Fibroblast of skin of abdomen (primary cell): ENCODE data around the gene SLC25A30.
A peak's percentile ranks its signal among the peaks of the same experiment; 100 is the strongest.
"Not testable (repeated sequence)": the region's sequence is repeated elsewhere in the genome, so short reads cannot be mapped to it uniquely, and the experiment has no call there.

Experiments
- DNase-seq: peaks from one replicate; pipeline ENCODE4 v3.0.0-alpha.2; 2013

Gene SLC25A30

DNA sequence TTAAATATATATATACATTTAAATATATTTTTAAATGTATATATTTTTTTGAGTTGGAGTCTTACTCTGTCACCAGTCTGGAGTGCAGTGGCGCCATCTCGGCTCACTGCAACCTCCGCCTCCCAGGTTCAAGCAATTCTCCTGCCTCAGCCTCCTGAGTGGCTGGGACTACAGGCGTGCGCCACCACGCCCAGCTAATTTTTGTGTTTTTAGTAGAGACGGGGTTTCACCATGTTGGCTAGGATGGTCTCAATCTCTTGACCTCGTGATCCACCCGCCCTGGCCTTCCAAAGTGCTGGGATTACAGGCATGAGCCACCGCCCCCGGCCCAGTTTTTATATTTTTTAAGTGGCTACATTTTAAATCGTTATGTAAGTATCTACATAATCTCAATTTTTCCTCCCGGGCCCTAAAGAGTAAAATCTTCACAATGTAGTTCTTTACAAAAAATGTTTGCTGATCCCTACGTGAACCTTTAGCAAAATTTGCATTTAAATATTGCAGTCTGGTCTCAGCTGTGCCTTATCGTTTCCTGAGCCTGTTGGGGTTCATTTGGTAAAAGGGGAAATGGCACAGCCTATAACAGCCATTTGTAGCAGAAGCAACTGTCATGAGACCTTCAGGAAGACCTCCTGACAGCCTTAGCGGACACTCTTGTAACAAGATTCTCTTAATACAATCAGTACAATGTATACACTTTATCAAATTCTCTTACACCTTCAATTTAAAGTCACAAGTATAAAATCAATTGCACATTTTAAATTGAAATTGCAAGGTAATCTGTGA lies 8.1 kb upstream of the SLC25A30 start:
- not testable (repeated sequence) for DNase-seq

DNA sequence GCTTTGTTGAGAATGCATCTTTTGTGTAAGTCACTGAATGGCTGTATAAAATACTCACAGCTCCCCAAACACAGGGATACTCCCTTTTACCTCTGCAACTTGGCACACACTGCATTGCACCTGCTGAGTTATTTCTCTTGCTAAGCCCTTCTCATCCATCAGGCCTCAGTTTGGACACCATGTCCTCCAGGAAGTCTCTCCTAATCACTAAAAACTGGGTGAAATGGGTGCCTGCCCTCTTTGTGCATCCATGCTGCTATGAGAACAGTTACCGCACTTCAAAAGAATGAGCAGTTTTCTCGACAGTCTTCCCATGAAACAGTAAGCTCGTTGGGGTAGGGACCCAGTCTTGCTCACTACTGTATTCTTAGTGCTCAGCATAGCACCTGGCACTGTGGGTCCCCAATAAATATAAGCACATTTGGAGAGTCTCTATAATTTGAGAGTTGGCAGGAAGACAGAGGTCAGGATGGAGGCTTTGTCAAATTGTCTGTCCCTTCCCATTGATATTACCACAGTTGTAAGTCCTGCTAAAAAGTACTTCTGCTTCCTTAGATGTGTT lies 4.6 kb upstream of the SLC25A30 start:
- DNase-seq: no peak

DNA sequence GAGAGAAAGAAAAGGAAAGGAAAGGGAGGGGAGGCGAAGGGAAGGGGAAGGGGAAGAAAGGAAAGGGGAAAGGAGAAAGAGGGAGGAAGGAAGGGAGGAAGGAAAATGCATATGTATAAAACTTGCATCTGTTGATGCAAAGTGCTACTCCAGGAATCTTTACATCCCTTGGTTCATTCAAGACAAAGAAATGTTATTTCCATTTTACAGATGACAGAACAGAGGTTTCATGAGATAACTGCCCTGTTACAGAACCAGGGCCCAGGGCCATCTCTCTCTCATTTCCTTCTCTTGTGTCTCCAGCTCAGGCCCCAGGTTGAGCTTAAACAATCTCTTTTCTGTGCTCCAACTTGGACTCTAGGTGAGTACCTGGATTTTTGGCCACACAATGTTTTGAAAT lies 1.8 kb upstream of the SLC25A30 start:
- no peak for DNase-seq

DNA sequence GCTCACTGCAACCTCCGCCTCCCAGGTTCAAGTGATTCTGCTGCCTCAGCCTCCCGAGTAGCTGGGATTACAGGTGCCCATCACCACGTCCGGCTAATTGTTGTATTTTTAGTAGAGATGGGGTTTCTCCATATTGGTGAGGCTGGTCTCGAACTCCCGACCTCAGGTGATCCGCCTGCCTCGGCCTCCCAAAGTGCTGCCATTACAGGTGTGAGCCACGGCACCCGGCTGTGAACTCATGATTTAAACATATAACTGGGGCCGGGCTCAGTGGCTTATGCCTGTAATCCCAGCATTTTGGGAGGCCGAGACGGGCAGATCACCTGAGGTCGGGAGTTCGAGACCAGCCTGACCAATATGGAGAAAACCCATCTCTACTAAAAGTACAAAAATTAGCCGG lies 1.2 kb upstream of the SLC25A30 start:
- DNase-seq: not testable (repeated sequence)

DNA sequence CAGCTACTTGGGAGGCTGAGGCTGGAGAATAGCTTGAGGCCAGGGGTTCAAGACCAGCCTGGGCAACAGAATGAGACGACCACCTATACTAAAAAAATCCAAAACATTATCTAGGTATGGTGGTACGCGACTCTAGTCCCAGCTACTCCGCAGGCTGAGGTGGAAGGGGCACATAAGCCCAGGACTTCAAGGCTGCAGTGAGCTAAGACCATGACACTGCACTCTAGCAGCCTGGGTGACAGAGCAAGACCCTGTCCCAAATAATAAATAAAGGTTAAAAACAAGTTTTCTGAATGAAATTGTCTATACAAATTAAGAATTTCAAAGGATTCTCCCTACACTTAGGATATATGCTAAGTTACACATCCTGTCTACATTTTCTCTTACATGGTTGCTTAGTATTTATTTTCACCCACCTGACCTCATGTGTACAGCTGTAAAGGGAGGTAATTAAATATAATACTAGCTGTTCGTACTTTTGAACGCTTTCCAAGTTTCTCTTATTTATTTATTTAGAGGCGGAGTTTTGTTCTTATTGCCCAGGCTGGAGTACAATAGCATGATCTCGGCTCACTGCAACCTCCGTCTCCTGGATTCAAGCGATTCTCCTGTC lies 1.6 kb downstream of the SLC25A30 start:
- DNase-seq: no peak

DNA sequence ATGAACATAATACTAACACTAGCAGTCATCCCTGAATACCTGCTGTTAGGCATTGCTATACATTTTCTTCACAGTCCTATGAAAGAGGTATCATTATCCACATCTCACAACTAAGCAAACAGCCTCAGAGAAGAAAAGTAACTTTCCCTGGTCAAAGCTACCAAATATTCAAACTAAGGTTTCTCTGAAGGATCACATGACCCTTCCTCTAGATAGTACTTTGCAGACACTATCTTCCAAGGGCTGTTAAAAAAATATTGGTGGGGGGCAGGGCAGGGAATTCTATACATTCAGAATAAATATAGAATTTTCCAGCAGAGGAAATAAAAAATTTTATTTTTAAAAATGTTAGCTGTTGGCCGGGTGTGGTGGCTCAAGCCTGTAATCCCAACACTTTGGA lies 3.1 kb downstream of the SLC25A30 start:
- no peak for DNase-seq

DNA sequence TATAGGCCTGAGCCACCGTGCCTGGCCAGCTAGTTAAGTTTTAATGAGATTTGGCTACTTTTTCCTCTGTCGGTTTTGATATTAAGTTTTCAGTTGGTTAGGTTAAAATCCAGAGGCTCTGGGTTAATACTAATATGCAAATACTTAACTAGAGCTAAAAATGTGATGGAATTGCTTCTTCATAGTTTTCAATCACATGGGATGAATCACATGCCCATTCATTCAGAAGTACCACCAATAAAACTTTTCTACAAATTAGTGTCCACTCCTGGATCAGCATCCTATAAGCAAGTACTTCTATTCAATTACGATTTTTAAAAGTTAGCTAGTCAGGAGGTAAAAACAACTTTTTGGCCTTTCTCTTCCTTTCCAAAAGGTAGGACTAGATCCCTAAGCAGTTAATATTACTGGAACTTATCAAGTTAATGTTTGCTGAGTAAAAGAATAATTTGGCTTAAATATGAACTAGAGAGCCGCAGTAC lies 4.3 kb downstream of the SLC25A30 start:
- DNase-seq: no peak

DNA sequence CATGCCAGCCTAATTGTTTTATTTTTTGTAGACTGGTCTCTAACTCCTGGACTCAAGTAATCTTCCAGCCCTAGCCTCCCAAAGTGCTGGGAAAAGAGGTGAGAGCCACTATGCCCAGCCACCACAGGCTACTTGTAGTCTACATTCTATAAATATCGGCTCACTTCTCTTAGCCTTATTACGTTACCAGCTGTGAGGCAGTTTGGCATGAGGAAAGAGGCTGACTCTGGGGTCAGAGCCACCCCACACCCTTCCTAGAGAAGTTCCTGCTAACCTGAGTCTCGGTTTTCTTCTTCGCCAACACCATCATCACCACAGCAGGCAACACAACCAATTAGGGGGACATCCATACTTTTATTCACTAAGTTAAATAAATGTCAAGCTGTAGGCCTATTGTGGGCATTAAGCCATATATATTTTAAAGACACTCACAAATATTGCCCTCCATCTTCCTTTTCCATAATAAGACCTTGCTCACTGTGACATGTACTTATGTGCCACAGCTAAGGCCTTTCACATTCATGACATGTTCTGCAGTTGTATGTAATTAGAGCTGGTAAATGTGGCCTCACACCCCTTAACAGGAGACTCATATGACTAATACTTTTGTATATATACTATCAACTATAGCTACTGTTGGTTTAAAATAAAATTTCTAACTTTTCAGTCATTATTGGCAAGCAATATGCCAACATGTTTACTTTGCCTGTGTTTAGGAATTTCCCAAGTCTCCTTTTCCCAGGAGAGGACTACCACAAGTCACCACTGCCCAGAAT lies 5.7 kb downstream of the SLC25A30 start:
- no peak for DNase-seq

DNA sequence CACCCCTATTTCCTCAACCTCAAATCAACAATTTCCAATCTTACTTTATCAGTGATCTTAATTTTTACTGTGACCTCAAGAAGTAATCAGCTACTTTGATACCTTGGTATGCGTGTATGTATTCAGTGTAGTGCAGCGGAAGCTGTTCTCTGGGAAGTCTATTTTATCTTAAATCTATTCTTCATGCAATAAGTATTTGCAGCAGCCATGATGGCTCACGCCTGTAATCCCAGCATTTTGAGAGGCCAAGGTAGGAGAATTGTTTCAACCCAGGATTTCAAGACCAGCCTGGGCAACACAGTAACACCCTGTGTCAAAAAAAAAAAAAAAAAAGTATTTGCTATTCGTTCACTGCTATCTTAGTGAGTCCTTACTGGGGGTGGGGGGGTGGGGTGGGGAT lies 6.5 kb downstream of the SLC25A30 start:
- no peak for DNase-seq

DNA sequence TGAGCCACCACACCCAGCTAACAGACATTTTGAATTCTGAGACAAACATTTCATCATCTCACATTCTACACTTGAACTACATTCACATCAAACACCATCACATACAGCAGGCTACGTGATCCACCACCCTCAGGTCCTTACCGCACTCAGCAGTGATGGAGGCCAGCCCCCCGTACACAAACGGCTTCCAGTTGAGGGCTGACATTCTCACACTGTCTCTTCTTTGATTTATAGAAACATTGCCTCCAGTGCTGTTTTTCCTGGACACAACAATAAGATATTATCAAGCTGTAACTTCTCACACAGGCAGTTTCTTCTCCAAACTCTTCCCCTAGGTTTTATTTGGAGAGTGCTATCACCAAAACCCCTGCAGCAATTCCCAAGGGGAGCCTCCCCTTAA lies 7.0 kb downstream of the SLC25A30 start:
- DNase-seq: no peak

DNA sequence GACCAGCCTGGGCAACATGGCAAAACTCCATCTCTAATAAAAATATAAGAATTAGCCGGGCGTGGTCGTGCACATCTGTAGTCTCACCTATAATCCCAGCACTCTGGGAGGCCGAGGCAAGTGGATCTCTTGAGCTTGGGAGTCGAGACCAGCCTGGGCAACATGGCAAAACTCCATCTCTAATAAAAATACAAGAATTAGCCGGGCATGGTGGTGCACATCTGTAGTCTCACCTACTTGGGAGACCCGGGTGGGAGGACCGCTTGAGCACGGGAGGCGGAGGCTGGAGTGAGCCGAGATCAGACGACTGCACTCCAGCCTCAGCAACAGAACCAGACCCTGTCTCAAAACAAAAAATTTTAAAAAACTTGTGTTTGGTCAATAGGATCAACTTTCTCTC lies 7.7 kb downstream of the SLC25A30 start:
- DNase-seq: no peak

DNA sequence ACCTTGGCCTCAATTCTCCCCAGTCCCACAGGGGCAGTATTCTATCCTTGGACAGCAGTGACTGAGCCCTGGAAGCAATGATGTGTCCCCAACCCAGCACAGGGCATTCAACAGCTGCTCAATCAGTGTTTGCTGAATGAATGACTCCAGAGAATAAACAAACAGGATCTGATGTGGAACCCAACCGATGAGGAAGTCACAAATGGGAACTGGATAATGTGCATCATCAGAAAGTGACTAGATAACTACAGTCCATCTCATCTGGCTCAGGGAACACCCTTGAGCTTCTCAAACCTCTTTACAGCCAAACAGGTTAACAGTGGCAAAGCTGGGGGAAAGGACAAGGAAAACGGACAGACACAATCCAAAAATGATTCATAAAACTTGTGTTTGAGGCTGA lies 8.2 kb downstream of the SLC25A30 start:
- no peak for DNase-seq

DNA sequence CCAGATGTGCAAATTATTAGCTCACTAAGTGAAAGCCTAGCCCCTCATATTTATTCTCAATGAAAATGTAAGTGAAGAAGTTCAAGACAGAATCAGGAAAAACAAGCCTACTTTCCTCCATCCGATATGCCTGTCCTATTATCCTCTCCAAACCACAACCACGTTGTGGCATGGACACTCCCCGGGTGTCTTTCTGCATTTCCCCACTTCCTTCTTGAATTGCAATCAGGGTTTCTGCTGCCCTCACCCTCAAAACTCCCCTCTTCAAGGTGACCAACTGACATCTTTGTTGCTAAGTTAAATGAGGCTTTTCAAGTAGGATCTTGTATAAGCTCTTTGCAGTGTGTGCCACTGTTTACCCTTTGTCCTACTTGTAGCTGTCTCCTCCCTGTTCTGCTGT lies 11.8 kb downstream of the SLC25A30 start:
- no peak for DNase-seq

DNA sequence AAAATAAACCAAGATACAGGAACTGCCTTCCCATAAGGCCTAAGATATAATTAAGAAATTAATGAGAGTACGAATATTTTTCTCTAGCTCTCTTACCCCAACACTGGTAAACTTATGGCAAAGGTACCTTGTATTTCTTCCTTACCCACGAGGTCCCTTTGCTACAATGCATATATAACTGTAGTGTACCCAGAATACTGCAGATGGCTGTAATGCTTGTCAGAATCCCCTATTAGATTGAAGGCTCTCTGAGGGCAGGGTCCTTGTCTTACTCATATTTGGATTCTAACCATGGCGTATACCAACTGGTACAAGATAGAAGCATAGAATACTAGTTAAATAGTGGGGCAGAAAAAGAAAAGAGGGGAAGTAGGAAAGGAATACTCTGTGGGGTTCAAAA lies 15.1 kb downstream of the SLC25A30 start:
- no peak for DNase-seq

DNA sequence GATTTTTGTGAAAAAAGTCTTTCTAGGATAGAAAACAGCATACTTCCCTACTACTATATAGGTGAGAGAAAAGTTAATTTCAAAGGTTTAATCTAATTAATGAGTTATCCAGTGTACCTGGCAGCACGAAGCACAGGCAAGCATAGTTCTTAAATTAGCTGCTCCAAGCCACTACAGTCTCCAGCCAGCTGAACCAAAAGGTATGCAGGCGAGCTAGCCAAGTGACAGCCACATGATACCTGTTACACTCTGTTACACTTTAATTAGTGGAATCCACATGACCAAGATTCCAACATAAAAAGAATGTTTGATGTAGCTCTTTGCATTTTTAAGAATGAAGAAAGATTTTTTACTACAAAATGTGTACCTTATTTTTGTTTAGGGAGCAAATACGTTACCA lies 15.5 kb downstream of the SLC25A30 start:
- DNase-seq: no peak

DNA sequence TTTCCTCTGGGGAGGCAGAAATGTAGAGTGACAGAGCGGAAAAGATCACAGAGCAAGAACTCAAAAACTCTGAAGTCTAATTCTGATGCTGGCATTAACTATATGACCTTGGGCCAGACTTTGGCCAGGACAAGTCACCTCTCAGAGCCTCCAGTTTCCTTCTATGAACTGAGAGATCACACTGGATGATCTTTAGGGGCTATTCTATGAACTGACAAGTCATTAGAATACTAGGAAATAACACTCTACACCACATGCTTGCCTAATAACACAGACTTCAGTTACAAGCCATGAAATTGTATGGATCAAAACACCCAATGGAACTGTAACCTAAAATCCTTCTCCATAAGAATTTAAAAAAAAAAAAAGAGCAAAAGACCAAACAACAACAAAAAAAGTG lies 16.9 kb downstream of the SLC25A30 start:
- no peak for DNase-seq

DNA sequence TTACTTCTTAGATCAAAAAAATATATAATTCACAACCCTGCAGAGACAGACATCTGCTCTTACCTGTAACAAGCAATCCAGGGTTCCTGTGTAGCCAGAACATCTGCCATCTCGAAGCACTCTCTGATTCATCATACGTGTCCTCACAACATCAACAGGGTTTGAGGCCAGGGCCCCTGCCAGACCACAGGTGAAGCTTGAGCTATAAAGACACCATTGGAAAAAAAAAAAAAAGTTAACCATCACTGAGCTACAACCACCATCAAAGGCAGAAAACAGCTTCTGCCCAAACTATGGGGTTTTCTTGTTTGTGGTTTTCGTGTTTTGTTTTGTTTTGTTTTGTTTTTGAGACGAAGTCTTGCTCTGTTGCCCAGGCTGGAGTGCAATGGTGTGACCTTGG lies 19.3 kb downstream of the SLC25A30 start:
- no peak for DNase-seq

DNA sequence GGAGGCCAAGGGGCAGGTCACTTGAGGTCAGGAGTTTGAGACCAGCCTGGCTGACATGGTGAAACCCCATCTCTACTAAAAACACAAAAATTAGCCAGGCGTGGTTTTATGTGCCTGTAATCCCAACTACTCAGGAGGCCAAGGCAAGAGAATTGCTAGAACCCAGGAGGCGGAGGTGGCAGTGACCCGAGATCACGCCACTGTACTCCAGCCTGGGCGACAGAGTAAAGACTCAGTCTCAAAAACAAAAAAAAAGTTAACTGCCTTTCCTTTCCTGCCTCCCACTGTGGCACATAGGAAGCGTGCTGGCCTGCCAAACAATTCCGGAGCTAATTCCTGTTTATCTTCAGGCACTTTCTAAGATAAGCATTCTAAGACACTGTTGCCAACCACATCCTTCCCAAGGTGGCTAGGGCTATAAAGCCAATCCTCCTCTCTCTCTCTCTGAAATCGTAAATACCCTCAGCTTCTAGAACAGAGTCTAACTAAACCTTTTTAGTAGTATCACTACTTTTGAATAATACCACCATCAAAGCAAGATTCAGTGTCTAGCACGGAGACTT lies 21.6 kb downstream of the SLC25A30 start:
- no peak for DNase-seq

DNA sequence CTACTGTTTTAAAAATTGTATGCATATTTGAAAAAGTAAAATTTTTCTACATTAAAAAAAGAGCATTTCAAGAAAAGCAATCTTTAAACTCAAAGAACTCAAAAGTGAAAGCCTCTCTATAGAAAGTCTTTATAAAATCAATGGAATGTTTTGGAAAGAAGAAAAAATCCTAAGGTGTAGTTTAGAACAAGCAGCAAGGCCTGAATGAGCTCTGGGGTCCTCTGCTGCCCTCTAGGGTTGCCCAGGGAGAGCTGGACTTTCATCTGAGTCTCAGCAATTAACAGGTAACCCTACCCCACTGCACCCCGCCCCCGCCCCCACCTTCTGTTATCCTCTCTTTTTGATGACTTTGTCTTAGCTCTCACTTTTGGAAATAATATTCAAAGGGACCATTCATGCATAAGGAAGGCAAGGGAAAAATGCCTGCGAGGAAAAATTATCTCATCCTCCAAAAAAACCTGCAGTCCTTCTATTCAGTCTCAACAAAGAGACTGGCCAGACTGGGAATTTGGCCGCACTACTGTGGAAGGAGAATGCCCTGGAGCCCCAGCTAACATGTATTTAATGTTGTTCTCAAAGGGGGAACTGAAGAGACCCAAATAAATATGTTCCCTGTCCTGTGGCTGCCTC lies 24.1 kb downstream of the SLC25A30 start:
- DNase-seq: peak; percentile 47

DNA sequence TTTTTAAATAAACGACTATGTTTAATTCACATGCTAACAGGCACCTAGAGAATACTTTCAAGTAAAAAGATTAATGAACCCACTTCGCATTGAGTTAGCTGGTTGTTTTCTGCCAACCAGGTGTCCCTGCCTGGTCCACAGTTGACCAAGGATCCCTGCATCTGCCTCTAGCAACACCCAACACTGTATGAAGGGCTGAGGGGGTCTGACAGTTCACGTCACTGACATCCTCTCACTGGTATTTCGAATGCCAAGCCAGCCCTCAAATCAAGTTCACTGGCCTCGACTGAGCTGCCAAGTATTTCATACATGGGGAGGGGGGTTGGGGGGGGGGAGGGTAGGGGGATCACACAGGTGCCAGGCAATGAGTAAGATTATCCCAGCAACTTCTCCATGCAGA lies 25.4 kb downstream of the SLC25A30 start:
- DNase-seq: no peak

DNA sequence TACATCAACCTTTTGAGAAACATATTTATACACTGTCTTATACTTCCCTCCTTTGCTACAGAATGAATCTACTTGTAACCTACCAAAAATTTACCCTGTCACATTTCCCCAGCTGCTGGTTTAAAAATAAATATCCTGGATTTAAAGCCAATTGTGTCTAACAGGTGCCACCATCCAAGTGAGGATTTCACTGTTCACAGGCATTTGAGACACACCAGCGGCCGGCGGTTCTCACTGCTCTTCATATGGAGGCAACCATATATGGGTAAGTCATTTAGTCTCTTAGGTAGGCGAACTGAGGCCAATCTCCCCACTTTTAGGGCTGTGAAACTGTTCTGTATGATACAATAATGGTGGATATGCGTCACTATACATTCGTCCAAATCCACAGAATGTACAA lies 26.2 kb downstream of the SLC25A30 start:
- DNase-seq: no peak

DNA sequence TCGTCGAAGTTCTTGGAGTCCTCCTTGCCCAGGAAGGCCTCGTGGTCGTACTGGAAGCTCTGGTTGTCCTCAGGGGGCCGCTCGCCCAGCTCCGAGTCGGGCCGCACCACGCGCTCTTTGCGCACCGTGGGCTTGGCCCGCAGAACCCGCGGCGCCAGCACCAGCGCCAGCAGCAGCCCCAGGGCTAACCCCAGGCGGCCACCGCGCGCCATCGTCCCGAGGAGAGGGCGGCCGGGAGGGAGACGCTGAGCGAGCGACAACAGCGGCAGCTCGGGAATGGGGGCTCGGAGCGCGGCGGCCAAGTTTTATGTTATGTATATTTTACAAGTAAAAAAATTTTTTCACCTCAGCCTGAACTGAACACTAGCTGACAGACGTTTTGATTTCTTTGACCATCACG lies 27.0 kb downstream of the SLC25A30 start:
- DNase-seq: not testable (repeated sequence)
